ENCODE results near the gene PCSK4.
"Not testable (repeated sequence)": the region's sequence is repeated elsewhere in the genome, so short reads cannot be mapped to it uniquely, and the experiment has no call there.

The PCSK4 gene

GRCh38 chr19:1481893-1482360, 8.2 kb downstream of the PCSK4 start:
- no peak for DNase-seq (ENCODE audit: low read depth)
- no peak overlapping the region for H3K4me3 ChIP-seq (ENCODE audit: low read depth, low read length)
- no peak for TF ChIP-seq CTCF (conservative IDR thresholded peaks at IDR 0.05; ENCODE audit: low read depth, low read length)

GRCh38 chr19:1481224-1481892, 8.8 kb downstream of the PCSK4 start:
- no peak for TF ChIP-seq CTCF (conservative IDR thresholded peaks at IDR 0.05; ENCODE audit: low read depth, low read length)
- H3K4me3 ChIP-seq (ENCODE audit: low read depth, low read length) = no peak overlapping the region
- no peak for DNase-seq (ENCODE audit: low read depth)

- H3K4me3 ChIP-seq (ENCODE audit: low read depth, low read length) = peak within 1 kb of the TSS; percentile 88
- TF ChIP-seq CTCF (conservative IDR thresholded peaks at IDR 0.05; ENCODE audit: low read depth, low read length) = no peak
- peak; percentile 94 for DNase-seq (ENCODE audit: low read depth)
Observed at GRCh38 chr19:1478934-1479707, 11.0 kb downstream of the PCSK4 start, which contains the start of gene C19orf25. Gene C19orf25 (minus strand): TSS chr19:1479215. CDS start chr19:1478903, 312 bp downstream.

GRCh38 chr19:1477056-1477455, 13.1 kb downstream of the PCSK4 start:
- not testable (repeated sequence) for DNase-seq (ENCODE audit: low read depth); H3K4me3 ChIP-seq (ENCODE audit: low read depth, low read length)

GRCh38 chr19:1475751-1476437, 14.3 kb downstream of the PCSK4 start:
- no peak for TF ChIP-seq CTCF (conservative IDR thresholded peaks at IDR 0.05; ENCODE audit: low read depth, low read length)
- H3K4me3 ChIP-seq (ENCODE audit: low read depth, low read length) = no peak overlapping the region
- no peak for DNase-seq (ENCODE audit: low read depth)

GRCh38 chr19:1474765-1475351, 15.3 kb downstream of the PCSK4 start:
- no peak overlapping the region for H3K4me3 ChIP-seq (ENCODE audit: low read depth, low read length)
- no peak for DNase-seq (ENCODE audit: low read depth)
- TF ChIP-seq CTCF (conservative IDR thresholded peaks at IDR 0.05; ENCODE audit: low read depth, low read length) = no peak

All from choroid plexus epithelial cell (primary cell).